Neural cell (in vitro differentiated cells): ENCODE measurements around the gene ANKRD62. TPM values are rescaled to one million over a fixed set of nuclear protein-coding genes. Genes with fewer than 3 reads are reported as not detected.

Experiments
- polyA plus RNA-seq: library from polyadenylated mRNA; depleted of rRNA; stranded (reverse); fragments of >200 nt; gene quantifications from 2 replicates; pipeline ENCODE4 v1.2.3, GENCODE V29; 2014
- small RNA-seq, 3 experiments: library from RNA; depleted of rRNA; stranded (forward); fragments of <200 nt; gene quantifications; one replicate each; pipeline ENCODE3, GENCODE V24; 2012

ANKRD62 gene
- polyA plus RNA-seq, 1 donor from 2014 or later = not detected

Small RNAs within 50 kb of the gene (small RNA-seq; reads per million reads assigned to genes)
- gene RNU6-324P = 0 reads per million in 3 experiments

Other genes with a start within 250 kb of the ANKRD62 start
- gene CHMP1B, start 242.4 kb upstream of the ANKRD62 start, polyA plus RNA-seq = 106 and 109 TPM in 2 replicates
- 48.3 and 53.4 TPM in 2 replicates for gene MPPE1, start 185.5 kb upstream of the ANKRD62 start, polyA plus RNA-seq
- 2.7 and 3.6 TPM in 2 replicates for gene IMPA2, start 112.3 kb upstream of the ANKRD62 start, polyA plus RNA-seq
- gene CIDEA, start 160.5 kb downstream of the ANKRD62 start, polyA plus RNA-seq = not detected in 2 replicates
- 3.8 and 6.7 TPM in 2 replicates for gene TUBB6, start 214.4 kb downstream of the ANKRD62 start, polyA plus RNA-seq